Limb (tissue), 2 donors: ENCODE results near the gene NDFIP1.

Experiments
- DNase-seq, 2 donors: peaks; one replicate each; pipeline ENCODE4 v3.0.0-alpha.2; 2016; ENCODE audit errors: extremely low spot score in 2 of 2

The NDFIP1 gene

GRCh38 chr5:142091012-142091411, 17.6 kb upstream of the NDFIP1 start:
- DNase-seq: no peak

DNA sequence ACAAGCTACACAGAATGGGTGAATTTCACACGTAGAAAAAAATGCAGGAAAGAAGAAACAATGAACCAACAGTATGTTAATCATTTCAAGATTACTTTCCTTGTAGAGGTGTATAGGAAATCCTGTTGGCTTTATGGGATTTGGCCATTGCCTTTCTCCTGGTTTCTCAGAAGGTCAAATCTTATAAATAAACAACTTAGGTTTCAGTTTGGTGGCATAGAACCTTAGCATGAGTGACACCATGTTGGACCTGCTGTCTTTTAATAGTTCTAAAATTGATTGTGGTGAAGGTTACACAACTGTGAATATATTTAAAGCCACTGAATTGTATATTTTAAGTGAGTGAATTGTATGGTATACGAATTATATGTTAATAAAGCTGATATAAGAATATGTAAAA, 16.7 kb upstream of the NDFIP1 start:
- DNase-seq: no peak

DNA sequence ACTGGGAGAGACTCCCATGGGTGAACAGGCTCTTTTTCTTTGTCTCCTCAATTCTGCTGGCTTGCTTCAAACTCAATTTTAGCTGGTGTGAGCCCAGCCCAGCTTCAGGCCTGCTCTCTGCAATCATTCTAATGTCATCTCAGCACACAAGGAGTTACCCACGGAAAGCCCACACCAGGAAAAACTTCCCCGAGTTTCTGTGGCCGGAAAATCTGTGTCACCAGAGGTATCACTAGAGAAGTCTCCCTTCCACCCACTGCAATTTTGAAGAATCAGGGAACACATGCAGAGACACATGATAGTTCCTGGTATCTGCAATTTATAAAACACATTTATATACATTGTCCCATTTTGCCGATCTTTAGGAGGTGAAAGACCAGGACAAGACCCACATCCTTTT, 13.5 kb upstream of the NDFIP1 start:
- DNase-seq: no peak

- no peak for DNase-seq
Observed at GRCh38 chr5:142095651-142096330, 12.8 kb upstream of the NDFIP1 start.

GRCh38 chr5:142096382-142096781, 12.2 kb upstream of the NDFIP1 start:
- DNase-seq: no peak

DNA sequence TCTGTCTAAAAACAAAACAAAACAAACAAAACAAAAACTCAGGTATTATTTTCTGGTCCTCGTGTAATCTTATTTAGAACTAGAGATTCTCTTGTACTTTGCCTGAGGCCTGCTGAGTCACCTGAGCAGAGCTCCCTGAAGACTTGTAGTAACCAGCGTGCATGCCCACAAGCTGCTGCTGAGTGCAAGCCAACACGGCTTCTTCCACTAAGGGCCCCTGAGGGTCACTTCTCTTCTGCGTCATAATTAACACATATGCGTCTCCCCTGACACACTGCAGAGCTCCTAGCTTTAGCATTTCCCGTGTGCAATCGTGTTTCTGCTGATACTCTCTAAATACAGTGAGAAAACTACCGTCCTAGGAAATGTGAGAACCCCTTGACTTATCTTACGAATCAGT, 10.9 kb upstream of the NDFIP1 start:
- DNase-seq: no peak

GRCh38 chr5:142098275-142098674, 10.3 kb upstream of the NDFIP1 start:
- no peak for DNase-seq

DNA sequence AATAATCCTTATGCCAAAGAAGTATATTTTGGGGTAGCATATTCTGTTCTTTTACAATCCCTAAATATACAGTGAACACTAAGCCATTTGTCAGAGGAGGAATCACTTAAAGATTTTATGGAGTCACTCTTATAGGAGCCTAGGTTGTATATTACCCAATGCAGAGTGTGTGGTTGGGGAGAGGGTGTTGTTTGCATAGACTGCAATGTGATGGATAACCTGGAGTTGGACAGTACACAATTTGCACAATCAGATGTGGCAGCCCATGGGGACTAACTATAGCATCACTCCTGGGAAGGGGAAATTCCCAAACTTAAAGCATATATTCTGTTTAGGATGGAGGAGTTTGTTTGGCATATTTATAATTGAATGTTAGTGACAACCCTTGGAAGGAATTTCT, 9.6 kb upstream of the NDFIP1 start:
- no peak for DNase-seq

DNA sequence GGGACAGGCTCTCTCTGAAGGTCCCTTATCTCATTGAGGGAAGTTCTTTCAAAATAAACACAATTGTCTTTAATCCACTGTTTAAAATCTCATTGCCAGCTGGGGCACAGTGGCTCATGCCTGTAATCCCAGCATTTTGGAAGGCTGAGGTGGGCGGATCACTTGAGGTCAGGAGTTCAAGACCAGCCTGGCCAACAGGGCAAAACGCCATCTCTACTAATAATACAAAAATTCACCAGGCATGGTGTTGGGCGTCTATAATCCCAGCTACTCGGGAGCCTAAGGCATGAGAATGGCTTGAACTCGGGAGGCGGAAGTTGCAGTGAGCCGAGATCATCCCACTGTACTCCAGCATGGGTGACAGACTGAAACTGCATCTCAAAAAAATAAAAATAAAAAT, 8.3 kb upstream of the NDFIP1 start:
- DNase-seq: no peak

- DNase-seq: no peak
Observed at GRCh38 chr5:142102980-142103740, 5.4 kb upstream of the NDFIP1 start.

DNA sequence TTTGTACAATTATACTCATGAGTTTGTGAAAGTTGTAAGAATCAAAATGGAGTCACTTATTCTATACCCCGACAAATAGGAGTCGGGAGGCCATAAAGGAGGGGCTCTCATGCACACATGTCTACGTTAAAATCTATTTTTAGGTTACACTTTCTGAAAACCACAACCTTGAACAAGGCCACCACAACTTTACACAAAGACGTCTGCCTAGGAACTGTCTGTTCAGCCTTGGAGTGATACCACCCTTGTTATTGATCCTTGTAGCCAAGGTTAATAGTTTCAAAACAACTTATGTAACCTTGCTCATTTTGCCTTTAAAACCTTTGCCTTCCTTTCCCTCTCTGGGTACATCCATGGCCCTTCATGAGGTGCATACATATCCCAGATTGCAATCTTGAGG, 4.1 kb upstream of the NDFIP1 start:
- no peak for DNase-seq

DNA sequence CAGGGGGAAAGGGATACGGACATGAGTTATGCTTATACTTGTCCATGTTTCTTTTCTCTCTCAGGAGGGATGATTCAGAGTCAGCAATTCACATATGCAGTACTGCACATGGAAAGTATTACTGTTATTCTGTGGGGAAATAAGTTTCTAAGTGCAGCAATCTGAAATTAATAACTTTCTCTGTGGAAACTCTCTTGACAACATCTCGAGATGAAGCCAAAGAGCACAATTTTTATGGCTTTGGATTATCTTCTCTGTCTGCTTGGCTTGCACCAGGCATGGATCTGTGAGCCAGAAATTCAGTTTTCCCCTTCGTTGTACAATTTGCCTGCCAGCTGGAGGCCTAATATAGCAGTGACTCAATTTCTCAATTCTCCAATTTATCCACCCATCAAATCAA, 2.5 kb upstream of the NDFIP1 start:
- peak in 1 of 2 donors; percentile 80 for DNase-seq

DNA sequence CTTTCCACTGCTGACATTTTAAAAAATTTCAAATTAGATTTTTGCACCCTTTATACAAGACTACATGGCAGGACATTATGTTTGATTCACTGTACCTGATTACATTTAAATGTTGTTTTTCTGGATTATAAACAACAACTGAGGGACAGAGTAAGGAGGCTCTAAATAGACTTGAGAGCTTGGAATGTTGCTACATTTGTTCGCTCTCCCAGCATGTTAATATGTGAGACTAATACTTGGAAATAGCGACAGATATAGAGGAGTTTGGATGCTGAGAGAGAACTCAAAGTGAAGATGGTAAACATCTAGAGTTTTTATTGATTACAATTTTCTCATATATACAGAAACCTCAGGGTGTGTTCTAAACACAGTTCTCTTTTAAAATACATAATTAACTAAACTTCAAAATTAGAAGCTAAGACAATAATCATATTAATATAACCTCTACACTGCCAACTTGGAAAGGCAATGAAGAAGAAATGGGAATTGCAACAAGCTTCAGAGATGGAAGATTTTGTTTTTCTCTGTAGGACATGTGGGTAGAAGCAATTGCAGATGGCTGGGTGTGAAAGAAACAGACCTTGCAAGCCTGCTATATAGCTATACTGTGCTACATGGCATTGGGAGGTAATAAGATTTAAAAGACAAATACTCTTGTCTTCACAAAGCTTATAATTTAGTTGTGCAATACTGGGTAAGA, 1.4 kb upstream of the NDFIP1 start:
- DNase-seq: no peak

- no peak for DNase-seq
Observed at GRCh38 chr5:142107736-142108431, 695 bp upstream of the NDFIP1 start.

- DNase-seq: peak in 1 of 2 donors; percentile 59
Observed at GRCh38 chr5:142109331-142110045, 909 bp downstream of the NDFIP1 start.

- DNase-seq: peak; percentile 32 to 53
Observed at GRCh38 chr5:142110046-142110531, 1.5 kb downstream of the NDFIP1 start.

- DNase-seq: no peak
Observed at GRCh38 chr5:142110988-142111687, 2.6 kb downstream of the NDFIP1 start.

DNA sequence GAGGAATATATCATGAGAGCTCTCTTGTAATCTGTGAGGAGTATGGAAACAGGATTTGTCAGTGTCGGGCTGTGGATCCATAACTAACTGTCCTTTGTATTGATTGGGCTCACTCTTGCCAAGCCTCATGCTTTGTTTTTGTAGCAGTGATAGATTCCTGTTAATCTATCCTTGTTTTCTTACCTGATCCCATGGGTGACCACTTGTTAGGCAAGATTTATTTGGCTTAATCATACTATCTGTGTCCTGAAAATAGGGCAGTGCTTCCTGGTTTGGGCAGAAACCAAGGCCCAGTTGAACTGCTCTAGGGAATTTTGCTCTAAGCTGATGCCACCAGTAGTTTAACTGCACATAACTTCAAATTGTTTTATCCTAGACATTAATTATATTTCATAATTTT, 6.1 kb downstream of the NDFIP1 start:
- DNase-seq: no peak

DNA sequence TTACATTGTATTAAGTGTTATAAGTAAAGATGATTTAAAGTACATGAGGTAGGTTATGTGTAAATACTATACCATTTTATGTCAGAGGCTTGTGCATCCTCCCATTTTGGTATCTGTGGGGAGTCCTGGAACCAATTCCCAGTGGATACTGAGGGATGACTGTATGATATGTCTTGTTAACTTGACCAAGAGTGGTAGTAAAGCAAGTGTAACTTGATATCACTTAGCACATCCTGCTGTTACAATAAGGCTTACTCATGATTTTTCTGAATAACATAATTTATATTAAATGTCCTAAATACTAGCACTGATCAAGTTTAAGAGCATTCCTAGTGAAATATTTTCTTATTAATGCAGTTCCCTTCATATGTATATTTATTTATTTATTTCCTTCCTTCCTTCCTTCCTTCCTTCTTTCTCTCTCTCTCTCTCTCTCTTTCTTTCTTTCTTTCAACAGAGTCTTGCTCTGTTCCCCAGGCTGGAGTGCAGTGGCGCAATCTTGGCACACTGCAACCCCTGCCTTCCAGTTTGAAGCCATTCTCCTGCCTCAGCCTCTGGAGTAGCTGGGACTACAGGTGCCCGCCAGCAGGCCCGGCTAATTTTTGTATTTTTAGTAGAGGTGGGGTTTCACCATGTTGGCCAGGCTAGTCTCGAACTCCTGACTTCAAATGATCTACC, 7.5 kb downstream of the NDFIP1 start:
- DNase-seq: no peak

GRCh38 chr5:142117579-142118151, 9.1 kb downstream of the NDFIP1 start:
- DNase-seq: no peak
